ENCODE data around the gene FRRS1L. TPM values are rescaled to one million over a fixed set of nuclear protein-coding genes. Genes with fewer than 3 reads are reported as not detected.

The FRRS1L gene
- total RNA-seq (2014; rRNA removed; shearing (Covaris generic)), result not detected in 2 replicates

GRCh38 chr9:109166771-109167601 lies at the start of gene FRRS1L:
Gene FRRS1L (minus strand): TSS chr9:109167249. CDS start chr9:109167138, 111 bp downstream.
- DNase-seq (ENCODE audit: low spot score), result no peak

- DNase-seq (ENCODE audit: low spot score), result no peak
Observed at GRCh38 chr9:109214414-109214813, 47.4 kb upstream of the FRRS1L start.

- no peak for DNase-seq (ENCODE audit: low spot score)
Observed at GRCh38 chr9:109213285-109214121, 46.5 kb upstream of the FRRS1L start.

GRCh38 chr9:109212768-109213167 lies 45.7 kb upstream of the FRRS1L start:
- no peak for DNase-seq (ENCODE audit: low spot score)

GRCh38 chr9:109206670-109207069 lies 39.6 kb upstream of the FRRS1L start:
- DNase-seq (ENCODE audit: low spot score), result peak; percentile 13

- no peak for DNase-seq (ENCODE audit: low spot score)
Observed at GRCh38 chr9:109205526-109205925, 38.5 kb upstream of the FRRS1L start.

GRCh38 chr9:109203761-109204360 lies 36.8 kb upstream of the FRRS1L start:
- DNase-seq (ENCODE audit: low spot score), result no peak

- no peak for DNase-seq (ENCODE audit: low spot score)
Observed at GRCh38 chr9:109199676-109200075, 32.6 kb upstream of the FRRS1L start.

GRCh38 chr9:109198736-109199382 lies 31.8 kb upstream of the FRRS1L start:
- DNase-seq (ENCODE audit: low spot score), result peak; percentile 14

GRCh38 chr9:109193974-109194556 lies 27.0 kb upstream of the FRRS1L start:
- no peak for DNase-seq (ENCODE audit: low spot score)

GRCh38 chr9:109192732-109193361 lies 25.8 kb upstream of the FRRS1L start:
- DNase-seq (ENCODE audit: low spot score), result peak; percentile 11

GRCh38 chr9:109191746-109192145 lies 24.7 kb upstream of the FRRS1L start:
- DNase-seq (ENCODE audit: low spot score), result no peak

GRCh38 chr9:109190151-109190550 lies 23.1 kb upstream of the FRRS1L start:
- peak; percentile 25 for DNase-seq (ENCODE audit: low spot score)

GRCh38 chr9:109186857-109187520 lies 19.9 kb upstream of the FRRS1L start:
- DNase-seq (ENCODE audit: low spot score), result no peak

- DNase-seq (ENCODE audit: low spot score), result peak; percentile 43
Observed at GRCh38 chr9:109182940-109183798, 16.1 kb upstream of the FRRS1L start.

- DNase-seq (ENCODE audit: low spot score), result no peak
Observed at GRCh38 chr9:109182550-109182939, 15.5 kb upstream of the FRRS1L start.

GRCh38 chr9:109181284-109181683 lies 14.2 kb upstream of the FRRS1L start:
- no peak for DNase-seq (ENCODE audit: low spot score)

- DNase-seq (ENCODE audit: low spot score), result no peak
Observed at GRCh38 chr9:109179801-109180523, 12.9 kb upstream of the FRRS1L start.

- no peak for DNase-seq (ENCODE audit: low spot score)
Observed at GRCh38 chr9:109176963-109177362, 9.9 kb upstream of the FRRS1L start.
